ENCODE data around the gene BLOC1S1.

- TF ChIP-seq CTCF (IDR thresholded peaks at IDR 0.05) (peak in 2 of 7 experiments; percentile 11 to 14), POLR2A (IDR thresholded peaks at IDR 0.05) (no peak), EP300 (IDR thresholded peaks at IDR 0.05) (peak; percentile 75), POLR2AphosphoS5 (IDR thresholded peaks at IDR 0.05) (peak; percentile 90 to 96 (median 90))
Observed at GRCh38 chr12:55715833-55716581, at the start of gene BLOC1S1.
